Omental fat pad (tissue), 4 donors: ENCODE results near the gene CALCOCO2. TPM values are rescaled to one million over a fixed set of nuclear protein-coding genes. Genes with fewer than 3 reads are reported as not detected.
"Not testable (repeated sequence)": the region's sequence is repeated elsewhere in the genome, so short reads cannot be mapped to it uniquely, and the experiment has no call there.

Experiments
- ATAC-seq: fragments of 150-250 bp; one replicate; pipeline ENCODE4 v1.9.1; 2016; ENCODE audit warnings: mild to moderate bottlenecking, moderate library complexity; ENCODE audit not compliant: low FRiP score
- DNase-seq: peaks from one replicate; pipeline ENCODE4 v3.0.0-alpha.2; 2019; ENCODE audit warnings: low spot score
- CTCF ChIP-seq, 3 donors: fragments of 450-650 bp; IDR thresholded peaks; one replicate each; pipeline ENCODE4 v1.5.1; 2016 to 2017; ENCODE audit warnings: antibody characterized with exemption in 3 of 3, mild to moderate bottlenecking in 3 of 3, moderate library complexity in 2 of 3
- total RNA-seq, 4 donors: library from RNA; depleted of rRNA; stranded (reverse); fragments of >200 nt; gene quantifications; one replicate each; pipeline ENCODE4 v1.1.0, GENCODE V29; 2016

The CALCOCO2 gene
- total RNA-seq, 4 donors from 2014 or later = 107 to 356 (median 135) TPM

GRCh38 chr17:48795444-48796162, 35.2 kb upstream of the CALCOCO2 start:
- DNase-seq (no peak), ATAC-seq (no peak)

GRCh38 chr17:48796163-48796522, 34.7 kb upstream of the CALCOCO2 start:
- not testable (repeated sequence) for ATAC-seq, DNase-seq

More at GRCh38 chr17:48795444-48796162, 35.2 kb upstream of the CALCOCO2 start:
- TF ChIP-seq CTCF (IDR thresholded peaks at IDR 0.05) = no peak

DNA sequence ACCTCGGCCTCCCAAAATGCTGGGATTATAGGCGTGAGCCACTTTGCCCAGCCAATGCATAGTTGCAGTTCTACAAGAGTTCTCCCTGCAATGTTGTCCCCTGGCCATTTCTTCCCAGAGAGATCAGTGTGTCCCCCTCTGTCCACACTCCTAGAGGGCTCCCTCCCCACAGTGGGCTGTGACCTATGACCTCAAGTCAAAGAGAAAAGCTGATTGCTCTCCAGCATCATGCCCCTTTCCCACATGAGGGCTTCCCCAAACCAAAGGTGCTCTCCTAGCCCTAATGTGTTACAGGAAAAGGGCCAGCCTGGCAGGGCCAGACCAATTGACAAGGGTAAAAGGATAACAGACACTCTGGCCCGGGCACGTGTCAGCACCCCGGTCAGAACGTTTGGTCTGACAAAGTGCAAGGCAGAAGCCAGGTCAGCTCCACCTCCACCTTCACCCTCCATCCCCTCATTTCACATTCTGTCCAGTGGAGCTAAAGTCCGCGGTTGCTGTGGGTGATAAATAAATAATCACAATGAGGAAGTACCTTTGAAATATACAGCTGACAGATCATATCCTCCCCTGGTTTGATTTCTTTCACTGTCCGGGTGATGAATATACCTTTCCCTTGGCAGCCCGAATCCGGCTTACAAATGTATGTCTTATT, 31.6 kb upstream of the CALCOCO2 start:
- no peak for TF ChIP-seq CTCF (IDR thresholded peaks at IDR 0.05)
- DNase-seq = no peak
- peak; percentile 24 for ATAC-seq

GRCh38 chr17:48800626-48801217, 30.1 kb upstream of the CALCOCO2 start:
- DNase-seq (no peak), ATAC-seq (no peak)
- no peak for TF ChIP-seq CTCF (IDR thresholded peaks at IDR 0.05)

- DNase-seq = peak; percentile 32
- ATAC-seq = no peak
- TF ChIP-seq CTCF (IDR thresholded peaks at IDR 0.05) = peak in 1 of 3 donors; percentile 52
These were observed 25.9 kb upstream of the CALCOCO2 start for GRCh38 chr17:48804936-48805411.

- ATAC-seq (no peak), DNase-seq (no peak)
- no peak for TF ChIP-seq CTCF (IDR thresholded peaks at IDR 0.05)
These were observed 21.7 kb upstream of the CALCOCO2 start for GRCh38 chr17:48809182-48809581.

GRCh38 chr17:48812001-48812400, 18.8 kb upstream of the CALCOCO2 start:
- TF ChIP-seq CTCF (IDR thresholded peaks at IDR 0.05) = no peak
- DNase-seq = no peak
- ATAC-seq = no peak
